CD4-positive, alpha-beta T cell treated with Interleukin-12 subunit alpha and Interleukin-12 subunit beta, for 1 hour (primary cell): ENCODE data around the gene CSKMT.
"Not testable (repeated sequence)": the region's sequence is repeated elsewhere in the genome, so short reads cannot be mapped to it uniquely, and the experiment has no call there.

Experiments
- DNase-seq: peaks from one replicate; pipeline ENCODE4 v3.0.0-alpha.2; 2020

CSKMT gene, protein sequence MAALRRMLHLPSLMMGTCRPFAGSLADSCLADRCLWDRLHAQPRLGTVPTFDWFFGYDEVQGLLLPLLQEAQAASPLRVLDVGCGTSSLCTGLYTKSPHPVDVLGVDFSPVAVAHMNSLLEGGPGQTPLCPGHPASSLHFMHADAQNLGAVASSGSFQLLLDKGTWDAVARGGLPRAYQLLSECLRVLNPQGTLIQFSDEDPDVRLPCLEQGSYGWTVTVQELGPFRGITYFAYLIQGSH

GRCh38 chr11:62665075-62665598, at the start of gene CSKMT, which contains the start of gene C11orf98:
Gene CSKMT (plus strand): TSS chr11:62665312. CDS start chr11:62665880, 568 bp downstream.
Gene C11orf98 (minus strand): TSS chr11:62665210. CDS start chr11:62665169, 41 bp downstream.
- peak; percentile 96 for DNase-seq

DNA sequence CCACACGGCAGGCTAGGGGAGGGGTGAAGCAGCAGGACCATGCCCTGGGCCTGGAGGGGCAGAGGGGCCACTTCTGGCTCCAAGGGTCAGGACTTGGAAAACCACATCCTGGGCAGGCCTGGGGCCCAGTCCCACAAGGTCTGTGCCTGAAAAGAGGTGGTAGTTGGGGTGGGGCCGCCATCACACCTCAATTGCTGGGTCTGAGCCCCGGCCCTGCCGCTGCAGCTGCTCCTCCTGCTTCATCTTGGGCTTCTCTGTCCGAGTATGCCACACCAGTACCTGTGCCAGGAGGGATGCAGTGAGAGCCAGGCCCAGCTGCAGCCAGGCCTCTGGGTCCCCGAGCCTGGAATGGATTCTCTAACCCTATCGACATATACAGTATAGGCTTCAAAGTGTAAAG, 49.6 kb upstream of the CSKMT start:
- DNase-seq = no peak

DNA sequence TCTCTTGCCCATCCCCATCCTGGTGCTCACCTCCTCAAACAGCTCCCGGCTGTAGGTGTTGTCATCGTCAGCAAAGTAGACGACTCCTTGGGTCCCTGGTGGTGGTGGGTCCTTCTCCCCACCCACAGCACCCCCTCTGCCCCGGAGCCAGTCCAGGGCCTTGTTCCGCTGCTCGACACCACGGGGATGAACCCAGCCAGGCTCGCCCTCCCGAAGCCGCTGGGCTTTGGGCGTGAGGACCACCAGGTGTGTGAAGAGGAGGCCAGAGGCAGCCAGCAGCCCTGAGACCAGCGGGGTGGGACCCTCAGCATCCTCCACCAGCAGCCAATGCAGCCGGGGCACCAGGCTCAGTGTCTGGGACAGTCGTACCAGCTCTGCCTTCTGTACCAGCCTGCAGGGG, 48.2 kb upstream of the CSKMT start:
- not testable (repeated sequence) for DNase-seq

DNA sequence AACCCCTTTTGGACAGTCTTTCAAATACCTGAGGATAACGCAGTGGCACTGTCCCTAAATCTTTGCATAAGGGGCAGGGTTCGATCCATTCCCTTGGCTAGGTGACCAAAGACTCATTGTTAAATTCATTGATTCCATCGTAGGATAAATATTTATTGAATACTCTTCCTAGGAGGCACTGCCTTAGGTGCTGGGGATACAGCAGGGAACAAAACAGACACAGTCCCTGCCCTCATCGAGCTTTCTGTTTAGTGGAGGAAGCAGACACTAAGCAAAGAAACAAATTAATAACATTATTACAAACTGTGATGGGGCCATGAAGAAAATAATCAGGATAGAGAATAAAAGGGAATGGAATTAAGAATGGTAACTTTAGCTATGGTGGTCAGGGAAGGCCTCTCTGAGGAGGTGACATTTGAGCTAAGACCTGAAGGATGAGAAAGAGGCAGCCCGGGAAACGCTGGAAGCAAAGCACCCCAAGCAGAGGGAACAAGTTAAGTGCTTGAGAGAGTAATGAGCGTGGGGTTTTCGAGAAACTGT, 44.0 kb upstream of the CSKMT start:
- DNase-seq = no peak

- DNase-seq = peak; percentile 99
Measured at GRCh38 chr11:62621567-62622470, 43.3 kb upstream of the CSKMT start, which contains the start of gene B3GAT3. Gene B3GAT3 (minus strand): TSS chr11:62621986. CDS start chr11:62621947, 39 bp downstream.

- peak; percentile 17 for DNase-seq
Measured at GRCh38 chr11:62622476-62623089, 42.5 kb upstream of the CSKMT start.

DNA sequence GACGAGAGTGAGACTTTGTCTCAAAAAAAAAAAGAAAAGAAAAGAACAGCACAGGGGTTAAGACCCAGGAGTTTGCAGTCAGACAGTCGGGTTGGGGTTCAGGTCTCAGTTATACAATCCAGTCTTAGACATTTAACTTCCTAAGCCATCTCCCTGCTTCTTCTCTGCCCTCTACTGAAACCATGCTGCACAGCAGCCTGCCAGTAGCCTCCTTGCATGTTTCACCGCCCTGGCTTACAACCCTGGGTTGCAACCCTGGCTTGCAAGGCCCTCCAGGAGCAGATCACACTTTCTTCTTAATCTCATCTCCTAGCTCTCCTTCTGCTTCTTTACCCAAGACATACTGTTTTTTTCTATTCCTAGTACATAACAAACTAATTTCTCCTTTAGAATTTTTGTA, 37.4 kb upstream of the CSKMT start:
- peak; percentile 23 for DNase-seq

DNA sequence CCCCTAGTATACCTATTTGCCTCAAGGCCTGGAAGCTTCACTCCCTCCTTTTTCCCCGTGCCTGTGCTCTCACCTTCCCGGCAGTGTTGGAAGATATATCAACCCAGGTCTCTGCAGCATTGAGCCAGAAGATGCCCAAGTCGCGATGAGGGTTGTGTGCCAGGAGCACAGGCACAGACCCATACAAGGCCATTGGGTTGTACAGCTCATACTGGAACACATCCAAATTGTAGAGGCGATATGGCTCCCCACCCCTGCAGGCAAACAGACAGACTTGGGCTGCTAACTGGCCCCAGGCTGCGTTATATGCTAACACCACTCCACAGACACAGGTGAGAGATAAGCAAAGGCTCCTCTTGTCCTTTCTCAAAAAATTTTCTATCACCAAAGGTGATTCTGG, 32.6 kb upstream of the CSKMT start:
- no peak for DNase-seq

- no peak for DNase-seq
Measured at GRCh38 chr11:62644220-62644619, 20.9 kb upstream of the CSKMT start.

- no peak for DNase-seq
Measured at GRCh38 chr11:62645671-62645945, 19.5 kb upstream of the CSKMT start.

DNA sequence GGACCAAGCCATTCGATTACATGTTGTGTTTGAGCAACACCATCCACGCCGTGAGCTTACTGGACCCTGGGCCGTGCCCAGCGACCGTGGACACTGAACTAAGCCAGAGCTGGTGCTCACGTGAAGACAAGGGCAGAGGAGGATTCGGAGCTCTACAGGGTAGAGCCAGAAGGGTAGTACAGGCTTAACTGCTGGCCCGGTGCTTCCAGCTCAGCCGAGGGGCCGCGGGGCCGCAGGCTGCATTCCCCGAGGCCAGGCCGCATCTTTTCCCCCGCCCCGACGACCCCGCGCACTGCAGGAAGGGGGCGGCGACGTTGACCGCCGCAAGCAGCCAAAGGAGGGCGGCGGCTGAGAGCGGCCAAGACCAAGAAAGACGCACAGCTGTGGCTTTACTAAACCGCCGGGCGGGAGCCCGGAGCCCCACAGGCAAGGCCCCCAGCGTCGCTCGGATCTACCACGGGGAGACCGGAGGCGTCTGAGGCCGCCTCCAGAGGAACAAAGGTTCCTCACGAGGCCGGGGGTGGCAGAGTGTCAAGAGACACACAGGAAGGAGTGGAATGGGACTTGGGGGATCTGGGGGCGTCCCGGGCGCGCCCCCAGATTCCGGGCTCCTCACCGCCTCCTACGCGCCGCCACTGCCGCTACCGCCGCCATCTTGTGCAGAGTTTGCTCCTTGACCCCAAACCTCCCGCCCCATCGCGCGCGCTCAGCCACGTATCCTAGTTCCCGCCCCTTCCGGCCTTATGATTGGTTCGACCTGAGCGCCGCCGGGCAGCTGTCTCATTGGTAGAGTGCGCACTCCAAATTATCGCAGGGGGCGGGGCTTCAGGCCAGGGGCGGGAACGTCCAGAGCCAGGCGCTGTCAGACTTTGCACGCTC, 18.9 kb upstream of the CSKMT start, which contains the start of gene GANAB:
Gene GANAB (minus strand): TSS at position 668 of the 879 bp plus-strand sequence. CDS start 14 bp downstream, at position 654.
- peak; percentile 99 for DNase-seq

DNA sequence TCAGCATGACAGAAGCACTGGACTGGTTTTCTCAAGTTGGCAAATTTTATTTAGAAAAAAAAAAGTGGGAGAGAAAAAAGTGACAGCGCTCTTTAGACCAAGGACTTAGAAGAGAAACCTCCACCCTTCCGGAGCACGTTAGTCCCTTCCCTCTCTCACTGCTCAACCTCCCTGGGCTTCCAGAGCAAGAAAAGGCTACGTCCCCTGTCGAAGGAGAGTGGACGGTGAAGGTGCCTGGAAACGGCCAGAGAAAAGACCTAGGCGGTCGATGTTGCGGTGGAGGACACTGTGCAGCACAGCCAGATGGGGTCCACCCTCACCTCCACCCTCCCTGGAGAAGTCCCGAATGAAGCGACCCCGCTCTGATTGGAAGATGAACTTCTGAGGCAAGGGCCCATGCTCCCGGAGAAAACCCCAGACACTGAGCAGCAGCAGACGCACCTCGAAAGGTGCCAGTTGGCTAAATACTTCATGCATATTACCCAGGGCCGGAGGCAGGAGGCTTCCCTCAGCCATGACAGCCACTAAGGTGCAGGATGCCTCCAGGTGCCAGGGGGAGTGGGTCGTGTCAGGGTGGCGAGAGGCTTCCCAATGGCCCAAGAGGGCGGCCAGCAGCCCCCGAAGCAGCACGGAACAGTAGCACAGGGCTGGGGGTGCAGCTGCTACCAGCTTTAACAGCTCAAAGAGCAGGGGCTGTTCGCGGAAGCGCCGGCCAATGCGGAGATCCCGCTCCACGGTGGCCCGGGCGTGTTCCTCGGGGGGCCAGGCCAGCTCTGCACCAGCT, 18.1 kb upstream of the CSKMT start:
- DNase-seq = no peak

DNA sequence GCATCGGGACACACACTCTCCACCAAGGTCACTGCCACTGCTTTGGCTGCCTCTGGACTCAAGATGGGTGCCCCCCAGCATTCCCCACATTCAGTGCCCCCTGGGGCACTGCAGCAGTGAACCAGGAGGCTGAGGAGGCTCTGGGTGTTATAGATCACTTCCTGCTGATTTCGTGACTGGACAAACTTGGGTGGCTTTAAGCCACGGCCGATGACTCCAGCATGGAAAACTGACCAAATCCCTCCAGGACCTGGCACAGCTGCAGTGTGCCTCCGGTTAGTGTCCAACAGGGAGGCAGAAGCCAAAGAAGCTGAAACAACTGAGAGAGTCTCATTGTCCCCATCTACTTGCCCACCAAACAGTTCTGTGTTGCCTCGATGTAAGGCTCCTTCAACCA, 17.5 kb upstream of the CSKMT start:
- DNase-seq = no peak

DNA sequence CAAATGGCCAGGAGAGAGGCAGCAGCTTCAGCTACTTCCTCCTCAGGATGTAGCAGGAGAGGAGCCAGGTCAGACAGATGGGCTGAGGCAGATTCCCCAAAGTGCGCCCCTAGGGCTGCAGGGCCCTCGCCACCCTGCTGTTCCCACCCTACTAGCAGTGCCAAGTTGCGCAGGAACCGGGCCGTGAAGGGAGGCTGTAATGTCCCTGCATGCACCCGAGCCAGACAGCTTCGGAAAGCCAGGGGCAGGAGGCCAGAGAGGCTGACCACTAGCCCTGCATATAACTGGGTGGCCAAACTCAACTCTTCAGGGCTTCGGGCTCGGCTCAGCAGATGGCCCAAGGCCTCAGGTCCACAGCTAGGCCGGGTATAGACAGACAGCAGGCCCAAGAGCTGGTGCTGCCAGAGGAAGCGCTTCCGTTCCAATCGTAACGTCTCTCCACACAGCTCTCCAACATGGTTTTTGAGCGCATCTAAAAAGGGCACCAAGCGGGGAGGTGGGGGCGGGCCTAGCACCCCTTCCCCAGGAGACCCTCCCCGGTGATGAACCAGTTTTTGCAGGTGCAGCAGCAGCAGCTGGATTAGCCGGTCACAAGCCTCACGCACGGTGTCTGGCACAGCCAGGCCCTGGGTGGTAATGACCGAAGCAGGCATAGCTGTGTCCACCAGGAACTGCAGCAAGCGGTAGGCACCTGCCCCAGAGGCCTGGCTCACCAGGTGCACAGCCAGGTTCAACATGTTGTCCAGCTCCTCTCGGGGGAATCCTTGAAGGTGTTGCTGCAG, 16.7 kb upstream of the CSKMT start:
- DNase-seq = no peak

GRCh38 chr11:62648967-62649364, 16.1 kb upstream of the CSKMT start:
- no peak for DNase-seq

- DNase-seq = no peak
Measured at GRCh38 chr11:62649486-62649885, 15.6 kb upstream of the CSKMT start.

GRCh38 chr11:62650283-62650682, 14.8 kb upstream of the CSKMT start:
- not testable (repeated sequence) for DNase-seq

DNA sequence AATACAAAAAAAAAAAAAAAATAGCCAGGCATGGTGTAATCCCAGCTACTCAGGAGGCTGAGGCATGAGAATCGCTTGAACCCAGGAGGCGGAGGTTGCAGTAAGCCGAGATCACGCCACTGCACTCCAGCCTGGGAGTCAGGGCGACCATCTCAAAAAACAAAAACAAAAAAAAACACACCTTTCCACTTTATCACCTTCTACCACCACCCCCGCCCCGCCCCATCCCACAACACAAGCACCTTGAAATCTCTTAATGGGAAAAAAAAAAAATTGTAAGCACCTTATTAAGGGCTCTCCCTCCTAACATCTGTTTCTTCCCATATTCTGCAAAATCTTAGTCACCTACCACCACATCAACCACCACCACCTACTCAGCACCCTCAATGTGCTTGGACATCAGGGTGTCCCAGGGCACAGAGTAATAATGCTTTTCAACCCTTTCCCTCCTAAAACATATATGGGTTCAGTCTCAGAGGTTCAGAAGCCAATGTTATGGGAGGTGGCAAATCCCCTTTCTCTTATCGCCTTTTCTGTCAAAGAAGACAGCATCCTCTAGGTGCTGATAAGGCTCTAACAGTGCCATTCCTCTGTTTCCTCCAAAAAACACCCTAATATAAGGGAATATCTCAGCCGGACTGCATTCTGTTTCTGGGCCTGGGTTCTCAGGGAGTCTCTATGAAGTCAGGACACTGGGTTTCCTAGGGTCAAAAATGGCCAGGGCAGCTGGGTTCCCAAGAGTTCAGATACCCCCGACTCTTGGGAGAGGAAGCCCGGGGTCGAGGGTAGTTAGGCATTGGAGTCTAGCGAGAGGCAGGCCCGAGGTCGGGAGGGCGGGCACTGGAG, 12.7 kb upstream of the CSKMT start:
- peak; percentile 73 for DNase-seq

- no peak for DNase-seq
Measured at GRCh38 chr11:62654297-62654696, 10.8 kb upstream of the CSKMT start.
